ENCODE results near the gene RAB35. TPM values are rescaled to one million over a fixed set of nuclear protein-coding genes. Genes with fewer than 3 reads are reported as not detected.

The RAB35 gene
- polyA plus RNA-seq, 2 of the 4 experiments (the other 2 are of a cell fraction) = 44.0 to 67.6 TPM

DNA sequence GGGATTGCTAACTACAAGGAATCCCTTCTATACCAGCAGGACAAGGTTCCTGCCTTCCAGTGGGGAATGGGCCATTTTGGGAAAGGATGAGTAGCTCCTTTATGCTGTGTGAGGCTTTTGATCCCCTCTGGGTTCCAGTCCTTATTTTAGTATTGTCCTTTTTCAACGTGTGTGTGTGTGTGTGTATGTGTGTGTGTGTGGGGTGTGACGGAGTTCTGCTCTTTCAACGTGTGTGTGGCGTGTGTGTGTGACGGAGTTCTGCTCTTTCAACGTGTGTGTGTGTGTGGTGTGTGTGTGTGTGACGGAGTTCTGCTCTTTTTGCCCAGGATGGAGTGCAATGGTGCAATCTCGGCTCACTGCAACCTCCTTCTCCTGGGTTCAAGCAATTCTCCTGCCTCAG is 27.4 kb downstream of the RAB35 start:
- POLR2A ChIA-PET = no interaction called here
- TF ChIP-seq, protein P1, sequence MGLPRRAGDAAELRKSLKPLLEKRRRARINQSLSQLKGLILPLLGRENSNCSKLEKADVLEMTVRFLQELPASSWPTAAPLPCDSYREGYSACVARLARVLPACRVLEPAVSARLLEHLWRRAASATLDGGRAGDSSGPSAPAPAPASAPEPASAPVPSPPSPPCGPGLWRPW (IDR thresholded peaks at IDR 0.05) = no peak
- TF ChIP-seq PHF8 (IDR thresholded peaks at IDR 0.05; ENCODE audit: borderline replicate concordance, low read depth) (no peak), FOXS1 (CRISPR knock-in tag; IDR thresholded peaks at IDR 0.05) (no peak), NPAS2 (CRISPR knock-in tag; IDR thresholded peaks at IDR 0.05; ENCODE audit: borderline replicate concordance) (no peak), EHF (CRISPR knock-in tag; IDR thresholded peaks at IDR 0.05) (no peak), RCOR1 (IDR thresholded peaks at IDR 0.05; ENCODE audit: low read depth, low read length) (no peak)
- TF ChIP-seq, protein P2, sequence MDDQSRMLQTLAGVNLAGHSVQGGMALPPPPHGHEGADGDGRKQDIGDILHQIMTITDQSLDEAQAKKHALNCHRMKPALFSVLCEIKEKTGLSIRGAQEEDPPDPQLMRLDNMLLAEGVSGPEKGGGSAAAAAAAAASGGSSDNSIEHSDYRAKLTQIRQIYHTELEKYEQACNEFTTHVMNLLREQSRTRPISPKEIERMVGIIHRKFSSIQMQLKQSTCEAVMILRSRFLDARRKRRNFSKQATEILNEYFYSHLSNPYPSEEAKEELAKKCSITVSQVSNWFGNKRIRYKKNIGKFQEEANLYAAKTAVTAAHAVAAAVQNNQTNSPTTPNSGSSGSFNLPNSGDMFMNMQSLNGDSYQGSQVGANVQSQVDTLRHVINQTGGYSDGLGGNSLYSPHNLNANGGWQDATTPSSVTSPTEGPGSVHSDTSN (IDR thresholded peaks at IDR 0.05) = no peak
- ATAC-seq (no peak), DNase-seq (ENCODE audit: low read depth in 1 of 2, low spot score in 1 of 2) (no peak), FAIRE-seq (no peak)
- WGBS (ENCODE audit: missing lambda C conversion rate) = 77% methylated on average over 8 of the region's 8 CpGs
- CTCF ChIA-PET = interaction anchor here (1.0 kb wide), 1 partner anchor 9 kb away, joined by 4 read pairs; no protein-coding TSS in a partner anchor
- Histone ChIP-seq H3K4me3 (no peak overlapping the region), H3K27ac (no peak overlapping the region), H3K4me1 (peaks cover 17% of the 10 kb centered on the region), H3K4me2 (no peak overlapping the region), H3K9me3 (no peaks in the 10 kb centered on the region)

DNA sequence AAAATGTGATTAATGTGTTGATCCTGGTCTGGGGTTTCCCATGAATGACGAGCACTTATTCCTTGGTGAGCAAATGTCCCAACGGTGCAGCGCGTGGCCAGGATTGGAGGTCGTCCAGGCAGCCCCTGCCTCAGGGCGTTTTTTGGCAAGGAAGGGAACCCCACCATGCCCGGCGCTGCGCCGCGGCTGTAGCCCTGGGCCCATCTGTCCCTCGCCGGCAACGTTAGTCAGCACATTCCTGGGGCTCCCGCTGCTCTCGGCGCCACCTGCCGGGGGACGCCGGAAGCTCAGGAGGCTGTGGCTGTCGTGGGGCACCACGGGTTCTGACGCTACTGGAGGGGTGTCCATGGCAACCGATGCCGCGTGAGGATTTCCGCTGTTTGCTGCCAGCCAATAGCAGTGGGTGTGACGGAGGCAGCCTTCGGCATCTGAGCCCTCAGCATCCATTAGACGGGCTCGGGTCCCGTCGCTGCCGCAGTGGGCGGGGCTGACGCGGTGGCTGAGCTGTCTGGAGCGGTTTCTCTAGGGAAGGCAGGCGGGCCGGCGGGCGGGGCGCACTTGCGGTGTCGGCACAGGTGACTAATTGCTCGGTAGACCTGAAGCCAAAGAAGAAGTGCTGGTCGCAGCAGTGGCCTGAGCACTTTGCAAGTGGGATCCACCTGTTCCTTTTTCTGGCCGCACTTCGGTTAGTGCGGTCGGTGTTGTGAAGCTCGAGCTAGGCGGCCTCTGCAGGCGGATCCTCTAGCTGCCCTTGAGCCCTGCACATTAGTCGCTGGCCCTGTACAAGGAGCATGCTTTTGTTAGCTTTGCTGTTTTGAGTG is 29.5 kb downstream of the RAB35 start:
- Histone ChIP-seq H3K4me3 (peak overlapping the region; percentile 41), H3K9me3 (no peaks in the 10 kb centered on the region), H3K4me1 (peaks cover 17% of the 10 kb centered on the region), H3K27ac (peak overlapping the region; percentile 87 to 89), H3K4me2 (peak overlapping the region; percentile 90)
- ATAC-seq (peak; percentile 94 to 97), DNase-seq (ENCODE audit: low read depth in 1 of 2, low spot score in 1 of 2) (peak; percentile 99), FAIRE-seq (peak; percentile 95)
- CTCF ChIA-PET = interaction anchor here (0.7 to 1.9 kb wide), 21 partner anchors 8 to 144 kb away, joined by 3 to 10 read pairs (median 3); partner anchors contain the start of gene BICDL1
- POLR2A ChIA-PET = interaction anchor here (0.5 to 1.5 kb wide), 10 partner anchors 16 to 221 kb away, joined by 3 to 19 read pairs (median 4); partner anchors contain the start of genes BICDL1, RAB35 and RPLP0
- WGBS (ENCODE audit: missing lambda C conversion rate) = 4% methylated on average over 44 of the region's 55 CpGs
- no peak for TF ChIP-seq FOSB (CRISPR knock-in tag; IDR thresholded peaks at IDR 0.05)
- TF ChIP-seq, protein P3, sequence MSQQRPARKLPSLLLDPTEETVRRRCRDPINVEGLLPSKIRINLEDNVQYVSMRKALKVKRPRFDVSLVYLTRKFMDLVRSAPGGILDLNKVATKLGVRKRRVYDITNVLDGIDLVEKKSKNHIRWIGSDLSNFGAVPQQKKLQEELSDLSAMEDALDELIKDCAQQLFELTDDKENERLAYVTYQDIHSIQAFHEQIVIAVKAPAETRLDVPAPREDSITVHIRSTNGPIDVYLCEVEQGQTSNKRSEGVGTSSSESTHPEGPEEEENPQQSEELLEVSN (IDR thresholded peaks at IDR 0.05; ENCODE audit: borderline replicate concordance, low read depth) = peak; percentile 60
- TF ChIP-seq NFE2L2 (conservative IDR thresholded peaks at IDR 0.05; ENCODE audit: low read length) = peak; percentile 92
- no peak for TF ChIP-seq TFCP2L1 (CRISPR knock-in tag; IDR thresholded peaks at IDR 0.05)
- TF ChIP-seq FOSL2 (IDR thresholded peaks at IDR 0.05) = no peak
- TF ChIP-seq FOSL2 (CRISPR knock-in tag; IDR thresholded peaks at IDR 0.05) = peak; percentile 43; the same call in 1 of the 2 replicates
- TF ChIP-seq RFX5 (IDR thresholded peaks at IDR 0.05) = peak; percentile 90
- peak; percentile 72; the same call in 1 of the 2 replicates for TF ChIP-seq HOXB5 (CRISPR knock-in tag; IDR thresholded peaks at IDR 0.05)
- TF ChIP-seq PHF8 (IDR thresholded peaks at IDR 0.05; ENCODE audit: borderline replicate concordance, low read depth) = peak; percentile 17; the same call in 1 of the 2 replicates
- TF ChIP-seq RAD21 (conservative IDR thresholded peaks at IDR 0.05 in 1 of 2, IDR thresholded peaks at IDR 0.05 in 1 of 2) = peak; percentile 79 to 81
- no peak for TF ChIP-seq EHF (CRISPR knock-in tag; IDR thresholded peaks at IDR 0.05)
- TF ChIP-seq ZC3H11A (IDR thresholded peaks at IDR 0.05) = no peak
- TF ChIP-seq EHMT2 (IDR thresholded peaks at IDR 0.05; ENCODE audit: low read depth) = no peak
- TF ChIP-seq, protein P4, sequence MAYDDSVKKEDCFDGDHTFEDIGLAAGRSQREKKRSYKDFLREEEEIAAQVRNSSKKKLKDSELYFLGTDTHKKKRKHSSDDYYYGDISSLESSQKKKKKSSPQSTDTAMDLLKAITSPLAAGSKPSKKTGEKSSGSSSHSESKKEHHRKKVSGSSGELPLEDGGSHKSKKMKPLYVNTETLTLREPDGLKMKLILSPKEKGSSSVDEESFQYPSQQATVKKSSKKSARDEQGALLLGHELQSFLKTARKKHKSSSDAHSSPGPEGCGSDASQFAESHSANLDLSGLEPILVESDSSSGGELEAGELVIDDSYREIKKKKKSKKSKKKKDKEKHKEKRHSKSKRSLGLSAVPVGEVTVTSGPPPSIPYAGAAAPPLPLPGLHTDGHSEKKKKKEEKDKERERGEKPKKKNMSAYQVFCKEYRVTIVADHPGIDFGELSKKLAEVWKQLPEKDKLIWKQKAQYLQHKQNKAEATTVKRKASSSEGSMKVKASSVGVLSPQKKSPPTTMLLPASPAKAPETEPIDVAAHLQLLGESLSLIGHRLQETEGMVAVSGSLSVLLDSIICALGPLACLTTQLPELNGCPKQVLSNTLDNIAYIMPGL (CRISPR knock-in tag; IDR thresholded peaks at IDR 0.05; ENCODE audit: borderline replicate concordance) = peak; percentile 81; the same call in 1 of the 2 replicates
- no peak for TF ChIP-seq ZFP36 (IDR thresholded peaks at IDR 0.05; ENCODE audit: borderline replicate concordance, partially characterized antibody)
- TF ChIP-seq, protein P5, sequence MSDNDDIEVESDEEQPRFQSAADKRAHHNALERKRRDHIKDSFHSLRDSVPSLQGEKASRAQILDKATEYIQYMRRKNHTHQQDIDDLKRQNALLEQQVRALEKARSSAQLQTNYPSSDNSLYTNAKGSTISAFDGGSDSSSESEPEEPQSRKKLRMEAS (IDR thresholded peaks at IDR 0.05) = peak; percentile 86
- no peak for TF ChIP-seq EP300 (IDR thresholded peaks at IDR 0.05)
- no peak for TF ChIP-seq JUNB (IDR thresholded peaks at IDR 0.05)
- TF ChIP-seq, protein P6, sequence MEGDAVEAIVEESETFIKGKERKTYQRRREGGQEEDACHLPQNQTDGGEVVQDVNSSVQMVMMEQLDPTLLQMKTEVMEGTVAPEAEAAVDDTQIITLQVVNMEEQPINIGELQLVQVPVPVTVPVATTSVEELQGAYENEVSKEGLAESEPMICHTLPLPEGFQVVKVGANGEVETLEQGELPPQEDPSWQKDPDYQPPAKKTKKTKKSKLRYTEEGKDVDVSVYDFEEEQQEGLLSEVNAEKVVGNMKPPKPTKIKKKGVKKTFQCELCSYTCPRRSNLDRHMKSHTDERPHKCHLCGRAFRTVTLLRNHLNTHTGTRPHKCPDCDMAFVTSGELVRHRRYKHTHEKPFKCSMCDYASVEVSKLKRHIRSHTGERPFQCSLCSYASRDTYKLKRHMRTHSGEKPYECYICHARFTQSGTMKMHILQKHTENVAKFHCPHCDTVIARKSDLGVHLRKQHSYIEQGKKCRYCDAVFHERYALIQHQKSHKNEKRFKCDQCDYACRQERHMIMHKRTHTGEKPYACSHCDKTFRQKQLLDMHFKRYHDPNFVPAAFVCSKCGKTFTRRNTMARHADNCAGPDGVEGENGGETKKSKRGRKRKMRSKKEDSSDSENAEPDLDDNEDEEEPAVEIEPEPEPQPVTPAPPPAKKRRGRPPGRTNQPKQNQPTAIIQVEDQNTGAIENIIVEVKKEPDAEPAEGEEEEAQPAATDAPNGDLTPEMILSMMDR (IDR thresholded peaks at IDR 0.05) = peak; percentile 83
- peak; percentile 90 for TF ChIP-seq SMC3 (IDR thresholded peaks at IDR 0.05)
- TF ChIP-seq POLR2AphosphoS2 (conservative IDR thresholded peaks at IDR 0.05; ENCODE audit: low read length) = no peak
- no peak for TF ChIP-seq CHD2 (IDR thresholded peaks at IDR 0.05; ENCODE audit: low read length, partially characterized antibody)
- TF ChIP-seq JUN (IDR thresholded peaks at IDR 0.05) = peak in 1 of 2 experiments; percentile 76; a peak in 2 of 5 replicates
- no peak for TF ChIP-seq ESRRA (IDR thresholded peaks at IDR 0.05; ENCODE audit: borderline replicate concordance, low read length)
- no peak for TF ChIP-seq NPAS2 (CRISPR knock-in tag; IDR thresholded peaks at IDR 0.05; ENCODE audit: borderline replicate concordance)
- peak; percentile 86; the same call in 1 of the 2 replicates for TF ChIP-seq TP53 (CRISPR knock-in tag; IDR thresholded peaks at IDR 0.05)
- TF ChIP-seq ZSCAN20 (CRISPR knock-in tag; IDR thresholded peaks at IDR 0.05) = no peak

All from A549 (cell line).